Spleen (tissue), 11 donors: ENCODE measurements around the gene JAZF1. TPM values are rescaled to one million over a fixed set of nuclear protein-coding genes. Genes with fewer than 3 reads are reported as not detected.

ENCODE experiments used
- DNase-seq: peaks from one replicate; pipeline ENCODE4 v3.0.0-alpha.2; 2020
- H3K27ac ChIP-seq, 8 donors: fragments of 200-600 bp; sonication (generic) in 7 of 8; 1 replicate in 4 of 8; 2 replicates in 4 of 8; pipeline versions ENCODE4 v1.5.0 to v1.8.0; 2016 to 2021; ENCODE audit warnings: inconsistent platforms in 4 of 8, mild to moderate bottlenecking in 4 of 8, moderate library complexity in 1 of 8
- H3K27me3 ChIP-seq, 7 donors: fragments of 200-600 bp; sonication (generic) in 6 of 7; replicated peaks in 1 of 7; 1 replicate in 4 of 7; 2 replicates in 3 of 7; pipeline versions ENCODE4 v1.5.0 to v1.8.0; 2016 to 2021; ENCODE audit warnings: inconsistent platforms in 3 of 7, mild to moderate bottlenecking in 1 of 7
- H3K36me3 ChIP-seq, 6 donors: fragments of 200-600 bp; sonication (generic) in 5 of 6; 1 replicate in 4 of 6; 2 replicates in 2 of 6; pipeline versions ENCODE4 v1.5.0 to v1.8.0; 2016 to 2021; ENCODE audit warnings: inconsistent platforms in 2 of 6
- H3K4me1 ChIP-seq, 6 donors: fragments of 200-600 bp; sonication (generic) in 5 of 6; 1 replicate in 3 of 6; 2 replicates in 3 of 6; pipeline versions ENCODE4 v1.5.0 to v1.8.0; 2016 to 2021; ENCODE audit warnings: inconsistent platforms in 3 of 6
- H3K4me3 ChIP-seq, 8 donors: fragments of 200-600 bp; sonication (generic) in 7 of 8; 1 replicate in 4 of 8; 2 replicates in 4 of 8; pipeline versions ENCODE4 v1.5.0 to v1.8.0; 2016 to 2021; ENCODE audit warnings: inconsistent platforms in 4 of 8, mild to moderate bottlenecking in 4 of 8, moderate library complexity in 2 of 8
- H3K9me3 ChIP-seq, 8 donors: fragments of 200-600 bp; sonication (generic) in 7 of 8; 1 replicate in 4 of 8; 2 replicates in 4 of 8; pipeline versions ENCODE4 v1.5.0 to v1.8.0; 2016 to 2021; ENCODE audit warnings: inconsistent platforms in 4 of 8
- POLR2A ChIP-seq, 3 donors: fragments of 450-650 bp; IDR thresholded peaks; one replicate each; pipeline ENCODE4 v1.5.1; 2017; ENCODE audit warnings: antibody characterized with exemption in 3 of 3, mild to moderate bottlenecking in 1 of 3
- POLR2AphosphoS5 ChIP-seq, 3 donors: sonication (generic); formaldehyde crosslinking; IDR thresholded peaks; one replicate each; pipeline ENCODE4 v1.5.1; 2017; ENCODE audit warnings: antibody characterized with exemption in 3 of 3
- WGBS, 5 donors: extraction: QIAGEN DNeasy Blood & Tissue Kit in 3 of 5; methylation state at CpG; one replicate each; pipeline versions ENCODE4 v1.1.5 to v1.1.7; 2013 to 2018; 5-methylcytosine and 5-hydroxymethylcytosine counted together
- intact Hi-C: fragments of 100-400 bp; cut with DNase I; formaldehyde crosslinking; loops from one replicate; pipeline ENCODE4 v1.15.0; 2023; ENCODE audit warnings: low total_unique reads
- polyA plus RNA-seq, 3 donors: library from polyadenylated mRNA; stranded (reverse); fragments of 200-250 nt; gene quantifications; one replicate each; pipeline ENCODE4 v1.2.1, GENCODE V29; 2013
- total RNA-seq, 7 donors: library from RNA; depleted of rRNA in 3 of 7; stranded (reverse); fragments of >200 nt in 3 of 7; fragmentation: NEBNext Ultra II Directional in 4 of 7; extraction: Animal tissue kit (Norgen Biotek cat#: 25700) in 4 of 7; gene quantifications; one replicate each; pipeline versions ENCODE4 v1.1.0 to v1.2.1, GENCODE V29; 2016 to 2021
- TF ChIP-seq, protein P1 (sequence below), 11 experiments: fragments of 200-600 bp in 7 of 11; fragments of 450-650 bp in 4 of 11; sonication (generic) in 4 of 11; IDR thresholded peaks in 8 of 11; conservative IDR thresholded peaks in 3 of 11; 1 replicate in 7 of 11; 2 replicates in 4 of 11; pipeline versions ENCODE4 v1.4.0 to v1.8.0; 2016 to 2021; ENCODE audit warnings: antibody characterized with exemption in 11 of 11, inconsistent platforms in 4 of 11, mild to moderate bottlenecking in 1 of 11
- donor health status: healthy with polysubstance abuse.
- donor health status: DM: no; HTN: no; CAD: no; lungs with moderate emphysema.
- donor health status: DM: no; HTN: no; CAD: no.
- donor health status: Bipolar disorder and iron deficiency.
- donor health status: healthy.
- donor health status: DM: no; HTN: no; CAD: no.
- donor health status: DM: yes; HTN: yes; CAD: no.

Gene JAZF1
- total and polyA plus RNA-seq, 10 donors, result 13.5 to 33.8 (median 24.7) TPM

- 64 to 85% (median 76%) methylated on average over 7 of the region's 7 CpGs for WGBS, 5 donors
- DNase-seq, result no peak
- H3K27ac ChIP-seq, result no peak overlapping the region
- no peak overlapping the region for H3K4me3 ChIP-seq
- H3K36me3 ChIP-seq, result no peaks in the 10 kb centered on the region
- no peaks in the 10 kb centered on the region for H3K27me3 ChIP-seq
- no peak for TF ChIP-seq POLR2AphosphoS5 (IDR thresholded peaks at IDR 0.05)
- no peak for TF ChIP-seq POLR2A (IDR thresholded peaks at IDR 0.05)
- TF ChIP-seq, protein P1, sequence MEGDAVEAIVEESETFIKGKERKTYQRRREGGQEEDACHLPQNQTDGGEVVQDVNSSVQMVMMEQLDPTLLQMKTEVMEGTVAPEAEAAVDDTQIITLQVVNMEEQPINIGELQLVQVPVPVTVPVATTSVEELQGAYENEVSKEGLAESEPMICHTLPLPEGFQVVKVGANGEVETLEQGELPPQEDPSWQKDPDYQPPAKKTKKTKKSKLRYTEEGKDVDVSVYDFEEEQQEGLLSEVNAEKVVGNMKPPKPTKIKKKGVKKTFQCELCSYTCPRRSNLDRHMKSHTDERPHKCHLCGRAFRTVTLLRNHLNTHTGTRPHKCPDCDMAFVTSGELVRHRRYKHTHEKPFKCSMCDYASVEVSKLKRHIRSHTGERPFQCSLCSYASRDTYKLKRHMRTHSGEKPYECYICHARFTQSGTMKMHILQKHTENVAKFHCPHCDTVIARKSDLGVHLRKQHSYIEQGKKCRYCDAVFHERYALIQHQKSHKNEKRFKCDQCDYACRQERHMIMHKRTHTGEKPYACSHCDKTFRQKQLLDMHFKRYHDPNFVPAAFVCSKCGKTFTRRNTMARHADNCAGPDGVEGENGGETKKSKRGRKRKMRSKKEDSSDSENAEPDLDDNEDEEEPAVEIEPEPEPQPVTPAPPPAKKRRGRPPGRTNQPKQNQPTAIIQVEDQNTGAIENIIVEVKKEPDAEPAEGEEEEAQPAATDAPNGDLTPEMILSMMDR (IDR thresholded peaks at IDR 0.05 in 8 of 11, conservative IDR thresholded peaks at IDR 0.05 in 3 of 11), result no peak
- H3K4me1 ChIP-seq, result peaks cover 0 to 55% (median 25%) of the 10 kb centered on the region in 6 donors
- no peaks in the 10 kb centered on the region for H3K9me3 ChIP-seq
- intact Hi-C loops, result no loop called here
Observed at GRCh38 chr7:28192786-28193585, 12.4 kb upstream of the JAZF1 start.

GRCh38 chr7:28191751-28192150 is 11.2 kb upstream of the JAZF1 start:
- Histone ChIP-seq H3K27me3 (no peaks in the 10 kb centered on the region), H3K9me3 (no peaks in the 10 kb centered on the region), H3K27ac (no peak overlapping the region), H3K36me3 (no peaks in the 10 kb centered on the region), H3K4me3 (no peak overlapping the region), H3K4me1 (peaks cover 0 to 55% (median 25%) of the 10 kb centered on the region in 6 donors)
- DNase-seq, result no peak
- intact Hi-C loops, result no loop called here
- TF ChIP-seq POLR2A (IDR thresholded peaks at IDR 0.05) (no peak), POLR2AphosphoS5 (IDR thresholded peaks at IDR 0.05) (no peak)
- TF ChIP-seq, protein P1 (IDR thresholded peaks at IDR 0.05 in 8 of 11, conservative IDR thresholded peaks at IDR 0.05 in 3 of 11), result no peak

GRCh38 chr7:28191184-28191583 is 10.6 kb upstream of the JAZF1 start:
- no peak for TF ChIP-seq POLR2AphosphoS5 (IDR thresholded peaks at IDR 0.05)
- TF ChIP-seq, protein P1 (IDR thresholded peaks at IDR 0.05 in 8 of 11, conservative IDR thresholded peaks at IDR 0.05 in 3 of 11), result no peak
- TF ChIP-seq POLR2A (IDR thresholded peaks at IDR 0.05), result no peak
- 85 to 95% (median 86%) methylated on average over 2 of the region's 2 CpGs for WGBS, 5 donors

DNA sequence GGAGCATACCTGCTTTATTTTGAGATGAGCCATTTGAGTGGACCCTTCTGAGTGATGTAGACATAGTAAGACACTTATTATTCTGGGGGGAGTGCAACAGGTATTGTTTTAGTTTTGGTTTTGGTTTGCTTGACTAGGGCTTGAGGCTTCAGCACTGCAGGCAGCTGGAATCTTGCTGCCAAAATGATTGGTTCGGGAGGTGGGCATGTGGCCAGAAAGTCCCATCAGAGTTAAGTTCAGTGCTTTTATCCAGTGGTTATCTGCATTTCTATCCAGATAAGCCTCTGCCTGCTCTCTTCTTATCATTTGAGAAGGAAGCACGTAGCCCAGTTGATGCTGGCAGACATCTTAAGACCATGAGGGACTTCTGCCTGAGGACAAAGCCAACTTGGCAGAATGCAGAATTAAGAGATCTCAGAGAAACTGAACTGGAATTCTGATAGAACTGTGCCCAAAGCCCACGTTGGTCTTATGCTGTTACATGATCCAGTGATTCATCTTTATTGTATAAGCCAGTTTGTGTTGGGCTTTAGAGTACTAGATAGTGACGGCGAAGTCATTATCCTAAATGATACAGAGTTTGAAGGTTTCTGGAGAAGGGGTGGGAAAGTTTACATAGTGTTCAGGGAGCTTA is 9.6 kb upstream of the JAZF1 start:
- 76 to 86% (median 77%) methylated on average over 5 of the region's 5 CpGs for WGBS, 5 donors
- intact Hi-C loops, result no loop called here
- H3K27ac ChIP-seq, result no peak overlapping the region
- H3K9me3 ChIP-seq, result no peaks in the 10 kb centered on the region
- peak overlapping the region in 2 of 8 donors; percentile 12 to 48 for H3K4me3 ChIP-seq
- H3K4me1 ChIP-seq, result peaks cover 0 to 44% (median 22%) of the 10 kb centered on the region in 6 donors
- no peak for TF ChIP-seq POLR2AphosphoS5 (IDR thresholded peaks at IDR 0.05)
- no peaks in the 10 kb centered on the region for H3K36me3 ChIP-seq
- DNase-seq, result no peak
- H3K27me3 ChIP-seq, result no peaks in the 10 kb centered on the region

More at GRCh38 chr7:28191184-28191583, 10.6 kb upstream of the JAZF1 start:
- Histone ChIP-seq H3K4me3 (no peak overlapping the region), H3K4me1 (peaks cover 0 to 51% (median 25%) of the 10 kb centered on the region in 6 donors), H3K27me3 (no peaks in the 10 kb centered on the region), H3K27ac (no peak overlapping the region), H3K9me3 (no peaks in the 10 kb centered on the region), H3K36me3 (no peaks in the 10 kb centered on the region)
- intact Hi-C loops, result no loop called here
- DNase-seq, result no peak
